Gastrocnemius medialis (tissue), 4 donors: ENCODE measurements around the gene NXN. TPM values are rescaled to one million over a fixed set of nuclear protein-coding genes. Genes with fewer than 3 reads are reported as not detected.

Experiments used
- ATAC-seq, 2 donors: fragments of 150-250 bp; one replicate each; pipeline ENCODE4 v1.9.1; 2016
- DNase-seq, 2 donors: peaks; one replicate each; pipeline ENCODE4 v3.0.0-alpha.2; 2019
- H3K27ac ChIP-seq, 4 donors: fragments of 200-600 bp; sonication (generic); 1 replicate in 1 of 4; 2 replicates in 3 of 4; pipeline ENCODE4 v1.5.1; 2016 to 2018; ENCODE audit warnings: mild to moderate bottlenecking in 2 of 4, moderate library complexity in 1 of 4
- H3K27me3 ChIP-seq, 3 donors: fragments of 200-600 bp; sonication (generic) in 2 of 3; 1 replicate in 1 of 3; 2 replicates in 2 of 3; pipeline versions ENCODE4 v1.5.1 to v1.6.0; 2016 to 2019; ENCODE audit warnings: mild to moderate bottlenecking in 1 of 3, moderate library complexity in 1 of 3
- H3K36me3 ChIP-seq, 2 donors: fragments of 200-600 bp; sonication (generic) in 1 of 2; one replicate each; pipeline ENCODE4 v1.5.1; 2017 to 2018
- H3K4me1 ChIP-seq, 2 donors: fragments of 200-600 bp; sonication (generic) in 1 of 2; one replicate each; pipeline ENCODE4 v1.5.1; 2016 to 2017; ENCODE audit warnings: mild to moderate bottlenecking in 2 of 2
- H3K4me3 ChIP-seq, 4 donors: fragments of 200-600 bp; sonication (generic) in 3 of 4; 1 replicate in 1 of 4; 2 replicates in 3 of 4; pipeline ENCODE4 v1.5.1; 2016 to 2019; ENCODE audit warnings: mild to moderate bottlenecking in 2 of 4
- H3K9me3 ChIP-seq, 3 donors: fragments of 200-600 bp; sonication (generic) in 2 of 3; 1 replicate in 1 of 3; 2 replicates in 2 of 3; pipeline ENCODE4 v1.5.1; 2016 to 2019
- CTCF ChIP-seq, 5 experiments: fragments of 450-650 bp in 3 of 5; fragments of 200-600 bp in 2 of 5; sonication (generic) in 2 of 5; IDR thresholded peaks in 4 of 5; conservative IDR thresholded peaks in 1 of 5; 1 replicate in 4 of 5; 2 replicates in 1 of 5; pipeline ENCODE4 v1.5.1; 2016 to 2019; ENCODE audit warnings: antibody characterized with exemption in 5 of 5, mild to moderate bottlenecking in 3 of 5, moderate library complexity in 3 of 5
- POLR2A ChIP-seq, 2 donors: fragments of 450-650 bp; IDR thresholded peaks; one replicate each; pipeline ENCODE4 v1.6.1; 2017; ENCODE audit warnings: antibody characterized with exemption in 2 of 2, mild to moderate bottlenecking in 2 of 2, moderate library complexity in 2 of 2
- in situ Hi-C, 4 donors: fragments of 200-750 bp; cut with MboI; loops; one replicate each; pipeline versions ENCODE4 v1.15.0 to v1.8.0; 2017; ENCODE audit warnings: low sequenced_read_pairs in 4 of 4
- intact Hi-C: fragments of 100-400 bp; cut with DNase I; formaldehyde crosslinking; loops from one replicate; pipeline ENCODE4 v1.15.1; 2023; ENCODE audit warnings: low total_unique reads
- total RNA-seq, 4 donors: library from RNA; depleted of rRNA; stranded (reverse); fragments of >200 nt; gene quantifications; one replicate each; pipeline versions ENCODE4 v1.1.0 to v1.2.3, GENCODE V29; 2016

The NXN gene
- total RNA-seq, 4 donors from 2014 or later = 55.6 to 86.4 (median 62.7) TPM

GRCh38 chr17:850851-851763 is 128.5 kb downstream of the NXN start:
- Histone ChIP-seq H3K9me3 (no peaks in the 10 kb centered on the region), H3K4me1 (peaks cover 42 to 65% of the 10 kb centered on the region in 2 donors), H3K27me3 (no peaks in the 10 kb centered on the region), H3K36me3 (no peaks in the 10 kb centered on the region), H3K4me3 (peak overlapping the region; percentile 15 to 38 (median 34)), H3K27ac (peak overlapping the region; percentile 86 to 90 (median 89))
- in situ Hi-C loops = no loop called here
- TF ChIP-seq CTCF (IDR thresholded peaks at IDR 0.05 in 4 of 5, conservative IDR thresholded peaks at IDR 0.05 in 1 of 5) (no peak), POLR2A (IDR thresholded peaks at IDR 0.05) (peak; percentile 44 to 65)
- ATAC-seq (peak; percentile 89 to 92), DNase-seq (peak; percentile 76 to 85)
- intact Hi-C loops = no loop called here

DNA sequence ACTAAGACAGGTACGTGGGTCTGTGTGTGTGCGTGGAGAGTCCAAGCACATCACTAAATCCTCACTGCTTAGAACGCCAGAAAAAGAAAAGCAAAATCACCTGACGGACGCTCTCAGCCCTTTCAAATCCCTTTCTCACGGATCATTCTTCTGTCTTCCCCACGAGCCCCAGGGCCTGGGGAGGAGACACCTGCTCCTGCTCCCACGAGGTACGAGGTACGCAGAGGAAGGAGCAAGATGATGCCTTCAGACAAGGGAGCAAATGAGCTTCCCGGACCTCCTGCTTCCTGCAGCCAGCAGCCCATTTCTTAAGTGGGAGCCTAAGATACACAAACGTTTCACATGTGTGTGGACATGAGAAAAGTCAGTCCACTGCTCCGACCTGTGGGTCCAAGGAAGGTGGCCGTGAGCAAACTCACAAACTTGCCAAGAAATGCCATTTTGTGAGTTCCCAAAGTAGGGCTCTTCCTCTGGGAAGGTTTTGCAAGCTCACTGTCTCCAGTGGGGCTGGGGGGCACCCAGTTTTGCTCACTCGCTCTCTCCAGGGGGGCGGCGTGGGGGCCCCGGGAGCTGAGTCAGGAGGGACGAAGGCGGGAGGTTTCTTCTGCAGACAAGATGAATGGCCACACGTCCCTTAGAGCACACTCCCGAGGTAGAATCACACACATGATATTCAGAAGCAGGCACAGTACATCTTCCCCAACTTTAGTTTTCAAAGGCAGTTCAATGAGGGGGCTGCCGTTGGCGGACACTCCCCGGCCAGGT is 129.3 kb downstream of the NXN start:
- DNase-seq = no peak
- H3K4me3 ChIP-seq = peak overlapping the region in 2 of 4 donors; percentile 15 to 33
- peaks cover 42 to 59% of the 10 kb centered on the region in 2 donors for H3K4me1 ChIP-seq
- no peak for ATAC-seq
- TF ChIP-seq POLR2A (IDR thresholded peaks at IDR 0.05) (no peak), CTCF (IDR thresholded peaks at IDR 0.05 in 4 of 5, conservative IDR thresholded peaks at IDR 0.05 in 1 of 5) (no peak)
- no peaks in the 10 kb centered on the region for H3K36me3 ChIP-seq
- H3K27ac ChIP-seq = peak overlapping the region; percentile 86 to 90 (median 89)
- intact Hi-C loops = no loop called here
- no peaks in the 10 kb centered on the region for H3K9me3 ChIP-seq
- H3K27me3 ChIP-seq = no peaks in the 10 kb centered on the region
- in situ Hi-C loops = no loop called here

- peaks cover 48 to 76% of the 10 kb centered on the region in 2 donors for H3K4me1 ChIP-seq
- H3K4me3 ChIP-seq = no peak overlapping the region
- no peaks in the 10 kb centered on the region for H3K9me3 ChIP-seq
- in situ Hi-C loops (no loop called here), intact Hi-C loops (no loop called here)
- no peaks in the 10 kb centered on the region for H3K27me3 ChIP-seq
- peak overlapping the region; percentile 28 to 90 (median 87) for H3K27ac ChIP-seq
- H3K36me3 ChIP-seq = no peaks in the 10 kb centered on the region
- ATAC-seq (no peak), DNase-seq (no peak)
- TF ChIP-seq CTCF (IDR thresholded peaks at IDR 0.05 in 4 of 5, conservative IDR thresholded peaks at IDR 0.05 in 1 of 5) (no peak), POLR2A (IDR thresholded peaks at IDR 0.05) (no peak)
These were observed 131.2 kb downstream of the NXN start for GRCh38 chr17:848402-848801.

GRCh38 chr17:846901-847843 is 132.4 kb downstream of the NXN start:
- TF ChIP-seq CTCF (IDR thresholded peaks at IDR 0.05 in 4 of 5, conservative IDR thresholded peaks at IDR 0.05 in 1 of 5) = no peak
- no peak for TF ChIP-seq POLR2A (IDR thresholded peaks at IDR 0.05)
- peaks cover 50 to 82% of the 10 kb centered on the region in 2 donors for H3K4me1 ChIP-seq
- H3K4me3 ChIP-seq = peak overlapping the region in 3 of 4 donors; percentile 1 to 27 (median 15)
- H3K9me3 ChIP-seq = no peaks in the 10 kb centered on the region
- H3K36me3 ChIP-seq = no peaks in the 10 kb centered on the region
- peak overlapping the region; percentile 28 to 90 (median 87) for H3K27ac ChIP-seq
- intact Hi-C loops (no loop called here), in situ Hi-C loops (no loop called here)
- H3K27me3 ChIP-seq = no peaks in the 10 kb centered on the region
- DNase-seq (no peak), ATAC-seq (no peak)
